ENCODE measurements around the gene CTDSP2.
A peak's percentile ranks its signal among the peaks of the same experiment; 100 is the strongest.

Gene CTDSP2

GRCh38 chr12:57816855-57817151, 29.7 kb downstream of the CTDSP2 start:
- CTCF ChIA-PET = interaction anchor here (0.6 to 0.8 kb wide), 2 partner anchors 13 to 88 kb away, joined by 3 to 5 read pairs; no protein-coding TSS in a partner anchor
- H3K27ac ChIP-seq = no peak overlapping the region
- DNase-seq (ENCODE audit: low spot score) = no peak
- TF ChIP-seq, protein P1, sequence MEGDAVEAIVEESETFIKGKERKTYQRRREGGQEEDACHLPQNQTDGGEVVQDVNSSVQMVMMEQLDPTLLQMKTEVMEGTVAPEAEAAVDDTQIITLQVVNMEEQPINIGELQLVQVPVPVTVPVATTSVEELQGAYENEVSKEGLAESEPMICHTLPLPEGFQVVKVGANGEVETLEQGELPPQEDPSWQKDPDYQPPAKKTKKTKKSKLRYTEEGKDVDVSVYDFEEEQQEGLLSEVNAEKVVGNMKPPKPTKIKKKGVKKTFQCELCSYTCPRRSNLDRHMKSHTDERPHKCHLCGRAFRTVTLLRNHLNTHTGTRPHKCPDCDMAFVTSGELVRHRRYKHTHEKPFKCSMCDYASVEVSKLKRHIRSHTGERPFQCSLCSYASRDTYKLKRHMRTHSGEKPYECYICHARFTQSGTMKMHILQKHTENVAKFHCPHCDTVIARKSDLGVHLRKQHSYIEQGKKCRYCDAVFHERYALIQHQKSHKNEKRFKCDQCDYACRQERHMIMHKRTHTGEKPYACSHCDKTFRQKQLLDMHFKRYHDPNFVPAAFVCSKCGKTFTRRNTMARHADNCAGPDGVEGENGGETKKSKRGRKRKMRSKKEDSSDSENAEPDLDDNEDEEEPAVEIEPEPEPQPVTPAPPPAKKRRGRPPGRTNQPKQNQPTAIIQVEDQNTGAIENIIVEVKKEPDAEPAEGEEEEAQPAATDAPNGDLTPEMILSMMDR (conservative IDR thresholded peaks at IDR 0.05; ENCODE audit: low read depth) = no peak
- POLR2A ChIA-PET (ENCODE audit: low non-redundant PET) = no interaction called here

GRCh38 chr12:57816001-57816854, 30.3 kb downstream of the CTDSP2 start:
- ChIA-PET POLR2A (ENCODE audit: low non-redundant PET) (interaction anchor here (0.5 kb wide), 1 partner anchor 63 kb away, joined by 3 read pairs; no protein-coding TSS in a partner anchor), CTCF (interaction anchor here (0.6 to 0.8 kb wide), 2 partner anchors 12 to 89 kb away, joined by 3 to 5 read pairs; no protein-coding TSS in a partner anchor)
- DNase-seq (ENCODE audit: low spot score) = no peak
- peak overlapping the region; percentile 17; the same call in 1 of the 2 replicates for H3K27ac ChIP-seq
- TF ChIP-seq, protein P1 (conservative IDR thresholded peaks at IDR 0.05; ENCODE audit: low read depth) = no peak

- TF ChIP-seq, protein P1 (conservative IDR thresholded peaks at IDR 0.05; ENCODE audit: low read depth) = no peak
- POLR2A ChIA-PET (ENCODE audit: low non-redundant PET) = interaction anchor here (0.5 kb wide), 1 partner anchor 64 kb away, joined by 3 read pairs; no protein-coding TSS in a partner anchor
- CTCF ChIA-PET = interaction anchor here (0.5 to 0.7 kb wide), 2 partner anchors 24 to 81 kb away, joined by 3 read pairs; no protein-coding TSS in a partner anchor
- no peak for DNase-seq (ENCODE audit: low spot score)
- H3K27ac ChIP-seq = peak overlapping the region; percentile 17; the same call in 1 of the 2 replicates
These were observed 31.1 kb downstream of the CTDSP2 start for GRCh38 chr12:57815177-57816000.

DNA sequence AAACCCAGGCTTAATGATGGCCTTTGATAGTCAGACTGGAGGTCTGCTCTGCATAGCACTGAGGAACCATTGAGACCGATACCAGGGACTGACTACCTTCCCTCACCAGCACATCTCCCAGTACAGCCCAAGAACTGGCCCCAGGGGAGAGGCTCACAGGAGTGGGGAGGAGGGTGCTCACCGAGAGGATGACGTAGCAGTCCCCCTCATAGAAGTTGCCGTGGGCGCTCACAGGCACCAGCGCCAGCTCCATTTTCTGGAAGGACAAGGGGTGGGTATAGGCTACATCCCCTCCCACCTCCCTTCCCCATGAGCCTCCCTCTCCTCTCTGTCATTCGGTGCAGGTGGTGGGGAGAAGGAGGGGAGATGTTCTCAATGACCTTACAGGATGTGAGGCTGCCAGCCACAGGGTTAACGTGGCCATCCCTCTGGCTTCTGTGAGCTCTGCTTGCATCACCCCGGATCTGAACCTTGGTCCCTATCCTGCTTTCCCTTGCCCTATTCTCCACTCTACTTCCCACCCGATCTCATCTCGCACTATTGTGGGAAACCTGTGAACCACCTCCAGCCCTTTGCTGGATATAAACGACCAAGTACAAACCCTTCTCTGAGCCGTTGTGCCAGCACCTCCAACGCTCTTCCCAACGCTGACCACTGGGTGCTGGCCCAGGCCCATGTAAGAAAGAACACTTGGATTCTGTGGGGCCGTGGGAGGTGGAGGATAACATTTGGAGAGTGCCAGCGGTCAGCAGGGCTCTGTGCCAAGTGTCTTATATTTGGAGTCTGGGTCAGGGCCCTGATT, 32.4 kb downstream of the CTDSP2 start:
- POLR2A ChIA-PET (ENCODE audit: low non-redundant PET) = no interaction called here
- CTCF ChIA-PET = interaction anchor here (0.9 to 3.2 kb wide), 2 partner anchors 11 to 1901 kb away, joined by 4 to 12 read pairs; no protein-coding TSS in a partner anchor
- DNase-seq (ENCODE audit: low spot score) = no peak
- TF ChIP-seq, protein P1 (conservative IDR thresholded peaks at IDR 0.05; ENCODE audit: low read depth) = no peak
- H3K27ac ChIP-seq = no peak overlapping the region

- no peak for DNase-seq (ENCODE audit: low spot score)
- POLR2A ChIA-PET (ENCODE audit: low non-redundant PET) = no interaction called here
- 0 out of 2 replicates have a peak overlapping the region, but pooled peaks have one; percentile 4 for H3K27ac ChIP-seq
- TF ChIP-seq, protein P1 (conservative IDR thresholded peaks at IDR 0.05; ENCODE audit: low read depth) = no peak
- CTCF ChIA-PET = interaction anchor here (0.6 to 3.2 kb wide), 2 partner anchors 10 to 126 kb away, joined by 3 to 12 read pairs; no protein-coding TSS in a partner anchor
These were observed 33.2 kb downstream of the CTDSP2 start for GRCh38 chr12:57813111-57813970.
